Mucosa of stomach (tissue), 1 donor: ENCODE data around the gene RNU6-8.

Experiments
- H3K27me3 ChIP-seq: one replicate; pipeline ENCODE4 v1.7.0; 2013; ENCODE audit warnings: mild to moderate bottlenecking, low read length; ENCODE audit not compliant: control insufficient read depth, insufficient read depth
- H3K36me3 ChIP-seq: one replicate; pipeline ENCODE4 v1.7.0; 2013; ENCODE audit warnings: low read length; ENCODE audit not compliant: control insufficient read depth, insufficient read depth
- H3K4me1 ChIP-seq: one replicate; pipeline ENCODE4 v1.7.0; 2013; ENCODE audit warnings: mild to moderate bottlenecking, low read length; ENCODE audit not compliant: control insufficient read depth, insufficient read depth
- H3K4me3 ChIP-seq: one replicate; pipeline ENCODE4 v1.7.0; 2013; ENCODE audit warnings: low read length
- H3K9ac ChIP-seq: one replicate; pipeline ENCODE4 v1.7.0; 2013; ENCODE audit warnings: mild to moderate bottlenecking, low read length, moderate library complexity
- H3K9me3 ChIP-seq: one replicate; pipeline ENCODE4 v1.7.0; 2013; ENCODE audit warnings: mild to moderate bottlenecking, low read length, moderate library complexity; ENCODE audit not compliant: control insufficient read depth
- donor health status: Pancreatic carcinoma.

Gene RNU6-8

GRCh38 chr14:32226056-32226455, 23.0 kb upstream of the RNU6-8 start:
- Histone ChIP-seq H3K9ac (no peak overlapping the region), H3K4me1 (no peaks in the 10 kb centered on the region), H3K4me3 (no peak overlapping the region), H3K9me3 (no peaks in the 10 kb centered on the region), H3K27me3 (peaks cover 14% of the 10 kb centered on the region), H3K36me3 (no peaks in the 10 kb centered on the region)

- Histone ChIP-seq H3K4me1 (no peaks in the 10 kb centered on the region), H3K9ac (no peak overlapping the region), H3K36me3 (no peaks in the 10 kb centered on the region), H3K9me3 (no peaks in the 10 kb centered on the region), H3K27me3 (peaks cover 11% of the 10 kb centered on the region), H3K4me3 (no peak overlapping the region)
These were observed 22.4 kb upstream of the RNU6-8 start for GRCh38 chr14:32225378-32225920.

- no peak overlapping the region for H3K4me3 ChIP-seq
- H3K9me3 ChIP-seq = no peaks in the 10 kb centered on the region
- H3K9ac ChIP-seq = no peak overlapping the region
- no peaks in the 10 kb centered on the region for H3K36me3 ChIP-seq
- peaks cover 11% of the 10 kb centered on the region for H3K27me3 ChIP-seq
- no peaks in the 10 kb centered on the region for H3K4me1 ChIP-seq
These were observed 21.8 kb upstream of the RNU6-8 start for GRCh38 chr14:32224737-32225377.

GRCh38 chr14:32217301-32217700, 14.2 kb upstream of the RNU6-8 start:
- no peaks in the 10 kb centered on the region for H3K9me3 ChIP-seq
- H3K9ac ChIP-seq = no peak overlapping the region
- no peaks in the 10 kb centered on the region for H3K36me3 ChIP-seq
- H3K27me3 ChIP-seq = no peaks in the 10 kb centered on the region
- H3K4me1 ChIP-seq = no peaks in the 10 kb centered on the region
- H3K4me3 ChIP-seq = no peak overlapping the region

- Histone ChIP-seq H3K4me1 (no peaks in the 10 kb centered on the region), H3K27me3 (no peaks in the 10 kb centered on the region), H3K9me3 (no peaks in the 10 kb centered on the region), H3K4me3 (no peak overlapping the region), H3K36me3 (no peaks in the 10 kb centered on the region), H3K9ac (no peak overlapping the region)
These were observed 9.8 kb upstream of the RNU6-8 start for GRCh38 chr14:32212833-32213232.

- H3K4me1 ChIP-seq = no peaks in the 10 kb centered on the region
- no peaks in the 10 kb centered on the region for H3K27me3 ChIP-seq
- H3K9me3 ChIP-seq = no peaks in the 10 kb centered on the region
- H3K4me3 ChIP-seq = no peak overlapping the region
- no peaks in the 10 kb centered on the region for H3K36me3 ChIP-seq
- no peak overlapping the region for H3K9ac ChIP-seq
These were observed 8.0 kb upstream of the RNU6-8 start for GRCh38 chr14:32211068-32211404.

- Histone ChIP-seq H3K9ac (no peak overlapping the region), H3K4me3 (no peak overlapping the region), H3K27me3 (peaks cover 2% of the 10 kb centered on the region), H3K36me3 (no peaks in the 10 kb centered on the region), H3K9me3 (no peaks in the 10 kb centered on the region), H3K4me1 (no peaks in the 10 kb centered on the region)
These were observed 6.4 kb upstream of the RNU6-8 start for GRCh38 chr14:32209471-32209870.

GRCh38 chr14:32208490-32208889, 5.4 kb upstream of the RNU6-8 start:
- H3K4me1 ChIP-seq = no peaks in the 10 kb centered on the region
- H3K9me3 ChIP-seq = no peaks in the 10 kb centered on the region
- H3K9ac ChIP-seq = no peak overlapping the region
- peaks cover 11% of the 10 kb centered on the region for H3K27me3 ChIP-seq
- no peaks in the 10 kb centered on the region for H3K36me3 ChIP-seq
- no peak overlapping the region for H3K4me3 ChIP-seq

- H3K4me3 ChIP-seq = no peak overlapping the region
- H3K27me3 ChIP-seq = peaks cover 20% of the 10 kb centered on the region
- peaks cover 11% of the 10 kb centered on the region for H3K4me1 ChIP-seq
- H3K36me3 ChIP-seq = no peaks in the 10 kb centered on the region
- no peaks in the 10 kb centered on the region for H3K9me3 ChIP-seq
- H3K9ac ChIP-seq = no peak overlapping the region
These were observed 3.5 kb upstream of the RNU6-8 start for GRCh38 chr14:32206552-32206951.

- Histone ChIP-seq H3K4me1 (peaks cover 11% of the 10 kb centered on the region), H3K36me3 (no peaks in the 10 kb centered on the region), H3K9me3 (no peaks in the 10 kb centered on the region), H3K4me3 (no peak overlapping the region), H3K27me3 (peaks cover 20% of the 10 kb centered on the region), H3K9ac (no peak overlapping the region)
These were observed 2.9 kb upstream of the RNU6-8 start for GRCh38 chr14:32205984-32206383.

- Histone ChIP-seq H3K4me1 (peaks cover 11% of the 10 kb centered on the region), H3K9ac (no peak overlapping the region), H3K4me3 (no peak overlapping the region), H3K9me3 (no peaks in the 10 kb centered on the region), H3K36me3 (no peaks in the 10 kb centered on the region), H3K27me3 (peaks cover 20% of the 10 kb centered on the region)
These were observed 2.5 kb upstream of the RNU6-8 start for GRCh38 chr14:32205554-32205953.

- Histone ChIP-seq H3K9me3 (no peaks in the 10 kb centered on the region), H3K27me3 (peaks cover 20% of the 10 kb centered on the region), H3K36me3 (no peaks in the 10 kb centered on the region), H3K9ac (peak overlapping the region; percentile 67), H3K4me1 (peaks cover 11% of the 10 kb centered on the region), H3K4me3 (peak overlapping the region; percentile 44)
These were observed 874 bp upstream of the RNU6-8 start for GRCh38 chr14:32203928-32204357.
